Body of pancreas (tissue), 4 donors: ENCODE data around the gene SCGB1C2. TPM values are rescaled to one million over a fixed set of nuclear protein-coding genes. Genes with fewer than 3 reads are reported as not detected.

Source experiments
- ATAC-seq: fragments of 150-250 bp; one replicate; pipeline ENCODE4 v1.9.1; 2016
- DNase-seq, 4 donors: peaks; one replicate each; pipeline ENCODE4 v3.0.0-alpha.2; 2019
- H3K27ac ChIP-seq, 4 donors: fragments of 200-600 bp; sonication (generic); 1 replicate in 3 of 4; 2 replicates in 1 of 4; pipeline versions ENCODE4 v1.5.1 to v1.6.1; 2016 to 2019; ENCODE audit warnings: mild to moderate bottlenecking in 1 of 4, mixed read lengths in 1 of 4, moderate library complexity in 1 of 4
- H3K27me3 ChIP-seq, 2 donors: fragments of 200-600 bp; sonication (generic); one replicate each; pipeline ENCODE4 v1.6.0; 2016; ENCODE audit warnings: mild to moderate bottlenecking in 1 of 2
- H3K36me3 ChIP-seq, 2 donors: fragments of 200-600 bp; sonication (generic); replicated peaks in 1 of 2; 2 replicates each; pipeline ENCODE4 v1.5.1; 2016; ENCODE audit warnings: low read depth in 2 of 2; ENCODE audit not compliant: insufficient read depth in 1 of 2
- H3K4me1 ChIP-seq: fragments of 200-600 bp; sonication (generic); one replicate; pipeline ENCODE4 v1.6.0; 2016
- H3K4me3 ChIP-seq, 2 donors: fragments of 200-600 bp; sonication (generic); 1 replicate in 1 of 2; 2 replicates in 1 of 2; pipeline ENCODE4 v1.5.1; 2016 to 2019
- H3K9me3 ChIP-seq, 3 donors: fragments of 200-600 bp; sonication (generic); 1 replicate in 2 of 3; 2 replicates in 1 of 3; pipeline ENCODE4 v1.5.1; 2016
- CTCF ChIP-seq, 7 experiments: fragments of 450-650 bp in 4 of 7; fragments of 200-600 bp in 3 of 7; sonication (generic) in 3 of 7; IDR thresholded peaks; one replicate each; pipeline ENCODE4 v1.5.1; 2016 to 2019; ENCODE audit warnings: antibody characterized with exemption in 7 of 7
- POLR2A ChIP-seq, 3 donors: fragments of 450-650 bp; IDR thresholded peaks; one replicate each; pipeline ENCODE4 v1.6.1; 2016; ENCODE audit warnings: antibody characterized with exemption in 3 of 3, mild to moderate bottlenecking in 2 of 3
- WGBS, 2 donors: methylation state at CpG; one replicate each; pipeline ENCODE4 v1.1.5; 2017; 5-methylcytosine and 5-hydroxymethylcytosine counted together
- intact Hi-C: fragments of 100-400 bp; cut with DNase I; formaldehyde crosslinking; loops from one replicate; pipeline ENCODE4 v1.15.1; 2023
- total RNA-seq, 2 donors: library from RNA; depleted of rRNA; stranded (reverse); fragments of >200 nt; gene quantifications; one replicate each; pipeline ENCODE4 v1.1.0, GENCODE V29; 2016

SCGB1C2 gene
- total RNA-seq, 2 donors from 2014 or later, result not detected

DNA sequence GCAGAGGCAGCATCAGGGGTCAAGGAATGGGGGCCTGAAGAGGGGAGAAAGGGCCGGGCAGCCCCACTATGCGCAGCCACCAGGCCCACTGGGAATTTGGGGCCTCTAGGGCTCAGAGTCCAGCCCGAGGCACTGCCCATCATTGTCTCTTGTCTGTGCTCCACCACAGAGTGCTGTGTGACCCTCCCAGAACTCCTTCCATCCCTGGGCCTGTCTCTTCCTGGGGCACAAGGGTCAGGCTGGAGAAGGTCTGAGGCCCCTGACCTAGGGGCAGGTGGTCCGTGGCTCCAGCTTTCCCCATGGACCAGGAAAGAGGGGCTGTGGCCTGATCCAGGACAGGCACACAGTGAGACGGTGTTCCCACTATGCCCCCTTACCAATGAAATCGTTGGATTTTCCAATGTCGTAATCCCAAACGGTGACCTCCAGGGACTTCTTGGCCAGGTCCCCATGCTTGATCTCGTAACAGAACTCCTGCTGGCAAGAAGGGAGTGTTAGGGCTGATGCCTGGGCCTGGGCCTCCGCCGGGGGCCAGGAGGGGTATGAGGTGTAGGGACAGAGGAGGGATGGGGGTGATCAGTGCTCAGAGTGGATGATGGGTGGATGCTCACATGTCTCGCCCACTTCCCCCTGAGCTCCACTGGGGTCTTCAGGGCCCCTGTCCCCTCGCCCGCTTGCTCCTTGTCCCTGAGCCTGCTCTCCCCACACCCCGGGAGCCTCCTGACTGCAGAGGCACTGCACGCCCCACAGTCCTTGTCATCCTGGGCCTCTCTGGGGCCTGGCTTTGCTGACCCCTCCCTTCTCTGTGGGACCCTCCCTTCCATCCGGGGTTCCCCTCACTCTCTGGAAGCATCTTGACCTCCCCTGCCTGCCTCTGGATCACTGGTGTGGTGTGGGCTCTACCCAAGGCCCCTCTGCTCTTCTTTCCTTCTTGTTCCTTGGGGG, 10.7 kb downstream of the SCGB1C2 start:
- TF ChIP-seq POLR2A (IDR thresholded peaks at IDR 0.05), result no peak
- TF ChIP-seq CTCF (IDR thresholded peaks at IDR 0.05), result no peak
- no peak overlapping the region for H3K4me3 ChIP-seq
- H3K4me1 ChIP-seq, result peaks cover 9% of the 10 kb centered on the region
- ATAC-seq (no peak), DNase-seq (peak in 3 of 4 donors; percentile 0 to 9 (median 6))
- H3K36me3 ChIP-seq, result no peaks in the 10 kb centered on the region
- WGBS, 2 donors, result 88 to 91% methylated on average over 15 to 17 of the region's 17 CpGs
- intact Hi-C loops, result loop anchor here (5.0 kb wide), 1 partner anchor 239 kb away; no protein-coding TSS in a partner anchor
- no peaks in the 10 kb centered on the region for H3K27me3 ChIP-seq
- H3K9me3 ChIP-seq, result no peaks in the 10 kb centered on the region
- H3K27ac ChIP-seq, result no peak overlapping the region

GRCh38 chr17:148757-149156, 11.4 kb downstream of the SCGB1C2 start:
- DNase-seq (peak in 2 of 4 donors; percentile 0 to 8), ATAC-seq (no peak)
- no peak overlapping the region for H3K4me3 ChIP-seq
- intact Hi-C loops, result loop anchor here (5.0 kb wide), 1 partner anchor 239 kb away; no protein-coding TSS in a partner anchor
- peaks cover 4% of the 10 kb centered on the region for H3K4me1 ChIP-seq
- H3K36me3 ChIP-seq, result no peaks in the 10 kb centered on the region
- H3K27me3 ChIP-seq, result no peaks in the 10 kb centered on the region
- WGBS, 2 donors, result 87 to 92% methylated on average over 10 to 11 of the region's 11 CpGs
- H3K9me3 ChIP-seq, result no peaks in the 10 kb centered on the region
- TF ChIP-seq POLR2A (IDR thresholded peaks at IDR 0.05) (no peak), CTCF (IDR thresholded peaks at IDR 0.05) (no peak)
- H3K27ac ChIP-seq, result no peak overlapping the region

DNA sequence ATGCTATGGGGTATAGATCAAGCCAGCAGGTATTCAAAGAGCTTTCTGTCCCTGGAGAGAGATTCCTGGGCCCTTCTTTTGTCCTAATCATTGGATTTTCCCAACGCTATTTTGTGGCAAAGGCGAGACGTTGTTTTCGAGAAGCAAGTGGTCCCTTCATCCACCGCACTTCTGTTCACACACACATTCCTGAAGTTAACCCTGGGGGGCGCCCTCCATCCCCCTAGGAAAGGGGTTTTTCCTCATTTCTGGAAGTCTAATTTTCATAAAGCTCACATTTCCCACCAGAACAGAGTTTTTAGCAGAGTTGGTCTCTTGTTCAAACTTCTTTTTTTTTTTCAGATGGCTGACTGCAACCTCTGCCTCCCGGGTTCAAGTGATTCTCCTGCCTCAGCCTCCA, 11.9 kb downstream of the SCGB1C2 start:
- DNase-seq (peak in 1 of 4 donors; percentile 2), ATAC-seq (no peak)
- no peaks in the 10 kb centered on the region for H3K27me3 ChIP-seq
- H3K4me1 ChIP-seq, result peaks cover 2% of the 10 kb centered on the region
- H3K4me3 ChIP-seq, result no peak overlapping the region
- intact Hi-C loops, result loop anchor here (5.0 kb wide), 1 partner anchor 238 kb away; no protein-coding TSS in a partner anchor
- 91 to 93% methylated on average over 6 to 7 of the region's 7 CpGs for WGBS, 2 donors
- H3K9me3 ChIP-seq, result no peaks in the 10 kb centered on the region
- no peaks in the 10 kb centered on the region for H3K36me3 ChIP-seq
- TF ChIP-seq CTCF (IDR thresholded peaks at IDR 0.05), result no peak
- no peak for TF ChIP-seq POLR2A (IDR thresholded peaks at IDR 0.05)
- no peak overlapping the region for H3K27ac ChIP-seq

DNA sequence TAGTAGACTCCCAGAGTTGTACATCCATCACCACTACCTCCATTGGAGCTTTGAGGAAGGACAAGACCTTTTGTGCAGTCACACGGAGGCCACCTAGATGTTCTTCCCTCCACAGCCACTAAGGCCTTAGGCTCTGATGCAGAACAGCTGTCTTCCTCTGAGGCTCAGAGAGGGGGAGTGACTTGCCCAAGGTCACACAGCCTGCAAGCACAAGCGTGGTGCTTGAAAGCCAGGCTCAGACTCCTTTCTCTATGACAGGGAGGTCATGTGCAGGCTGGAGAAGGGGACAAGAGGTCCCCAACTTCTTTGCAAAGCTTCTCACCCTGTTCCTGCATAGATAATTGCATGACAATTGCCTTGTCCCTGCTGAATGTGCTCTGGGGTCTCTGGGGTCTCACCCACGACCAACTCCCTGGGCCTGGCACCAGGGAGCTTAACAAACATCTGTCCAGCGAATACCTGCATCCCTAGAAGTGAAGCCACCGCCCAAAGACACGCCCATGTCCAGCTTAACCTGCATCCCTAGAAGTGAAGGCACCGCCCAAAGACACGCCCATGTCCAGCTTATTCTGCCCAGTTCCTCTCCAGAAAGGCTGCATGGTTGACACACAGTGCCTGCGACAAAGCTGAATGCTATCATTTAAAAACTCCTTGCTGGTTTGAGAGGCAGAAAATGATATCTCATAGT, 12.7 kb downstream of the SCGB1C2 start:
- no peaks in the 10 kb centered on the region for H3K27me3 ChIP-seq
- TF ChIP-seq CTCF (IDR thresholded peaks at IDR 0.05), result no peak
- TF ChIP-seq POLR2A (IDR thresholded peaks at IDR 0.05), result no peak
- H3K9me3 ChIP-seq, result no peaks in the 10 kb centered on the region
- intact Hi-C loops, result loop anchor here (5.0 kb wide), 1 partner anchor 237 kb away; no protein-coding TSS in a partner anchor
- H3K36me3 ChIP-seq, result no peaks in the 10 kb centered on the region
- no peaks in the 10 kb centered on the region for H3K4me1 ChIP-seq
- WGBS, 2 donors, result 87 to 99% methylated on average over 8 to 9 of the region's 9 CpGs
- no peak overlapping the region for H3K4me3 ChIP-seq
- H3K27ac ChIP-seq, result no peak overlapping the region
- DNase-seq, result peak in 2 of 4 donors; percentile 0 to 10
- ATAC-seq, result no peak
